Transverse colon (tissue), 4 donors: ENCODE data around the gene HIPK2. TPM values are rescaled to one million over a fixed set of nuclear protein-coding genes. Genes with fewer than 3 reads are reported as not detected.

Experiments
- DNase-seq: peaks from one replicate; pipeline ENCODE4 v3.0.0-alpha.2; 2019
- H3K27ac ChIP-seq, 4 donors: fragments of 200-600 bp; sonication (generic); 2 replicates each; pipeline ENCODE4 v1.5.1; 2016 to 2018; ENCODE audit warnings: inconsistent platforms in 4 of 4
- H3K27me3 ChIP-seq: fragments of 200-600 bp; sonication (generic); 2 replicates; pipeline ENCODE4 v1.5.1; 2017; ENCODE audit warnings: inconsistent platforms
- H3K36me3 ChIP-seq, 4 donors: fragments of 200-600 bp; sonication (generic); 2 replicates each; pipeline ENCODE4 v1.5.1; 2017 to 2019; ENCODE audit warnings: inconsistent platforms in 4 of 4
- H3K4me1 ChIP-seq, 4 donors: fragments of 200-600 bp; sonication (generic); 2 replicates each; pipeline ENCODE4 v1.5.1; 2017 to 2020; ENCODE audit warnings: inconsistent platforms in 4 of 4
- H3K4me3 ChIP-seq, 4 donors: fragments of 200-600 bp; sonication (generic); 1 replicate in 1 of 4; 2 replicates in 3 of 4; pipeline versions ENCODE4 v1.5.1 to v1.6.1; 2017 to 2019; ENCODE audit warnings: inconsistent platforms in 4 of 4
- H3K9me3 ChIP-seq, 2 donors: fragments of 200-600 bp; sonication (generic); 2 replicates each; pipeline ENCODE4 v1.5.1; 2017 to 2019; ENCODE audit warnings: inconsistent platforms in 2 of 2
- EP300 ChIP-seq: sonication (generic); formaldehyde crosslinking; IDR thresholded peaks from one replicate; pipeline ENCODE4 v1.6.1; 2017; ENCODE audit warnings: antibody characterized with exemption, low read depth
- POLR2A ChIP-seq: fragments of 450-650 bp; IDR thresholded peaks from one replicate; pipeline ENCODE4 v1.6.1; 2016; ENCODE audit warnings: antibody characterized with exemption, mild to moderate bottlenecking, moderate library complexity
- POLR2AphosphoS5 ChIP-seq, 3 donors: sonication (generic); formaldehyde crosslinking; IDR thresholded peaks; one replicate each; pipeline ENCODE4 v1.6.1; 2016; ENCODE audit warnings: antibody characterized with exemption in 3 of 3
- WGBS, 2 donors: methylation state at CpG; one replicate each; pipeline ENCODE4 v1.1.5; 2018; ENCODE audit warnings: low coverage in 1 of 2; 5-methylcytosine and 5-hydroxymethylcytosine counted together
- in situ Hi-C, 4 donors: fragments of 200-750 bp; cut with MboI; loops; one replicate each; pipeline versions ENCODE4 v1.15.0 to v1.15.1; 2017; ENCODE audit warnings: low sequenced_read_pairs in 3 of 4, low pct_ligation_motif_present in 1 of 4, low pct_unique_long_range_greater_than_20kb in 1 of 4
- intact Hi-C: fragments of 100-400 bp; cut with DNase I; formaldehyde crosslinking; loops from one replicate; pipeline ENCODE4 v1.15.1; 2023; ENCODE audit warnings: low total_unique reads
- total RNA-seq, 4 donors: library from RNA; depleted of rRNA; stranded (reverse); fragments of >200 nt; gene quantifications; one replicate each; pipeline ENCODE4 v1.1.0, GENCODE V29; 2016
- TF ChIP-seq, protein P1 (sequence below), 5 experiments: fragments of 200-600 bp in 3 of 5; fragments of 450-650 bp in 2 of 5; sonication (generic) in 3 of 5; IDR thresholded peaks; 1 replicate in 2 of 5; 2 replicates in 3 of 5; pipeline ENCODE4 v1.5.1; 2016 to 2017; ENCODE audit warnings: antibody characterized with exemption in 5 of 5, inconsistent platforms in 3 of 5, mild to moderate bottlenecking in 2 of 5, moderate library complexity in 1 of 5

HIPK2 gene
- total RNA-seq, result 10 to 100 TPM; 27.3 to 40.3 (median 33.6) TPM

- Histone ChIP-seq H3K9me3 (no peaks in the 10 kb centered on the region), H3K36me3 (no peaks in the 10 kb centered on the region), H3K4me1 (peaks cover 10 to 29% (median 21%) of the 10 kb centered on the region in 4 donors), H3K27ac (peak within 1 kb of the TSS; percentile 87 to 98 (median 96)), H3K4me3 (peak within 1 kb of the TSS; percentile 87 to 98 (median 95)), H3K27me3 (peaks cover 7% of the 10 kb centered on the region)
- no peak for TF ChIP-seq POLR2A
- TF ChIP-seq POLR2AphosphoS5 (IDR thresholded peaks at IDR 0.05), result no peak
- TF ChIP-seq, protein P1, sequence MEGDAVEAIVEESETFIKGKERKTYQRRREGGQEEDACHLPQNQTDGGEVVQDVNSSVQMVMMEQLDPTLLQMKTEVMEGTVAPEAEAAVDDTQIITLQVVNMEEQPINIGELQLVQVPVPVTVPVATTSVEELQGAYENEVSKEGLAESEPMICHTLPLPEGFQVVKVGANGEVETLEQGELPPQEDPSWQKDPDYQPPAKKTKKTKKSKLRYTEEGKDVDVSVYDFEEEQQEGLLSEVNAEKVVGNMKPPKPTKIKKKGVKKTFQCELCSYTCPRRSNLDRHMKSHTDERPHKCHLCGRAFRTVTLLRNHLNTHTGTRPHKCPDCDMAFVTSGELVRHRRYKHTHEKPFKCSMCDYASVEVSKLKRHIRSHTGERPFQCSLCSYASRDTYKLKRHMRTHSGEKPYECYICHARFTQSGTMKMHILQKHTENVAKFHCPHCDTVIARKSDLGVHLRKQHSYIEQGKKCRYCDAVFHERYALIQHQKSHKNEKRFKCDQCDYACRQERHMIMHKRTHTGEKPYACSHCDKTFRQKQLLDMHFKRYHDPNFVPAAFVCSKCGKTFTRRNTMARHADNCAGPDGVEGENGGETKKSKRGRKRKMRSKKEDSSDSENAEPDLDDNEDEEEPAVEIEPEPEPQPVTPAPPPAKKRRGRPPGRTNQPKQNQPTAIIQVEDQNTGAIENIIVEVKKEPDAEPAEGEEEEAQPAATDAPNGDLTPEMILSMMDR (IDR thresholded peaks at IDR 0.05), result no peak
- no peak for TF ChIP-seq EP300
- intact Hi-C loops (loop anchor here (10.0 kb wide), 2 partner anchors 73 to 133 kb away; no protein-coding TSS in a partner anchor), in situ Hi-C loops (loop anchor here in 2 of 4 donors (10.0 kb wide), 2 partner anchors 53 to 227 kb away; no protein-coding TSS in a partner anchor)
- DNase-seq, result peak; percentile 83
- 1 to 7% methylated on average over 3 to 54 of the region's 96 CpGs for WGBS, 2 donors
Observed at GRCh38 chr7:139777948-139778841, at the start of gene HIPK2. HIPK2 (minus strand) TSS chr7:139777998; CDS start chr7:139777623, 375 bp downstream.

GRCh38 chr7:139827042-139827441 lies 49.2 kb upstream of the HIPK2 start:
- Histone ChIP-seq H3K4me1 (peaks cover 0 to 22% (median 7%) of the 10 kb centered on the region in 4 donors), H3K27ac (no peak overlapping the region), H3K4me3 (no peak overlapping the region), H3K27me3 (no peaks in the 10 kb centered on the region), H3K9me3 (no peaks in the 10 kb centered on the region), H3K36me3 (no peaks in the 10 kb centered on the region)
- no peak for TF ChIP-seq EP300
- TF ChIP-seq POLR2AphosphoS5 (IDR thresholded peaks at IDR 0.05), result no peak
- TF ChIP-seq, protein P1 (IDR thresholded peaks at IDR 0.05), result no peak
- TF ChIP-seq POLR2A, result no peak
- in situ Hi-C loops, result no loop called here
- DNase-seq, result no peak
- intact Hi-C loops, result no loop called here

- no peak for TF ChIP-seq POLR2AphosphoS5 (IDR thresholded peaks at IDR 0.05)
- in situ Hi-C loops, result no loop called here
Observed at GRCh38 chr7:139825666-139826290, 48.0 kb upstream of the HIPK2 start.

DNA sequence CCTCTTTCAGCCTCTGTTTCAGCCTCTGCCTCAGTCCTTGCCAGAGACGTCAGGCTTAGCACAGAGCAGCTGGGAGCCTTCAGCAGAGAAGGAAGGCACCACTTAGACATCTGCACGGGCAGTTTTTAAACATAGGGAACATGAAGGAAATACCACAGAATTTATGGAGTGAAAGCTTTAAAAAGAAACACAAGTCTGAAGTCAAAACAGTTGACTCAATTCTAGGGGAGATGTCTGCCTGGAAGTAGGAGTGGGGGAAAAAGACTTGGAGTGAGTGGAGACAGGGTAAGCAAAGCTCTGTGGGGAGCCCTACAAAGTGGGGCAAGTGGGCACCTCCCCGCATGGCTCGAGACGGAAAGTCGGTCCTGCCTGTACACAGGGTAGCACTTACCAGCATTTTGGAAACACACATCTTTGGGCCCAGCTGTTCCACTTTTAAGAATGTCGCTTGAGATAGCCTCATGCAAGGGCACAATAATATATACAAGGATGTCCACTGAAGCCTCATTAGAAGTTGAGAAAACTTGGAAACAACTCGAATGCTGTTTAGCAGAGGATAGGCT lies 46.2 kb upstream of the HIPK2 start:
- intact Hi-C loops (no loop called here), in situ Hi-C loops (no loop called here)
- H3K4me1 ChIP-seq, result peaks cover 0 to 8% (median 2%) of the 10 kb centered on the region in 4 donors
- no peaks in the 10 kb centered on the region for H3K9me3 ChIP-seq
- peak in 2 of 3 donors; percentile 62 to 65 for TF ChIP-seq POLR2AphosphoS5 (IDR thresholded peaks at IDR 0.05)
- TF ChIP-seq EP300, result no peak
- no peak overlapping the region for H3K4me3 ChIP-seq
- DNase-seq, result no peak
- 50 to 68% methylated on average over 3 to 8 of the region's 8 CpGs for WGBS, 2 donors
- H3K36me3 ChIP-seq, result no peaks in the 10 kb centered on the region
- peak overlapping the region; percentile 7 to 48 (median 41) for H3K27ac ChIP-seq
- no peaks in the 10 kb centered on the region for H3K27me3 ChIP-seq

More at GRCh38 chr7:139825666-139826290, 48.0 kb upstream of the HIPK2 start:
- H3K4me1 ChIP-seq, result peaks cover 0 to 22% (median 7%) of the 10 kb centered on the region in 4 donors
- H3K27ac ChIP-seq, result peak overlapping the region in 1 of 4 donors; percentile 1
- H3K36me3 ChIP-seq, result no peaks in the 10 kb centered on the region
- DNase-seq, result no peak
- no peaks in the 10 kb centered on the region for H3K27me3 ChIP-seq
- H3K9me3 ChIP-seq, result no peaks in the 10 kb centered on the region
- intact Hi-C loops, result no loop called here
- H3K4me3 ChIP-seq, result no peak overlapping the region
- WGBS, 2 donors, result 65 to 78% methylated on average over 5 to 9 of the region's 9 CpGs

GRCh38 chr7:139822855-139823254 lies 45.1 kb upstream of the HIPK2 start:
- Histone ChIP-seq H3K36me3 (no peaks in the 10 kb centered on the region), H3K9me3 (no peaks in the 10 kb centered on the region), H3K4me3 (no peak overlapping the region), H3K27ac (no peak overlapping the region), H3K4me1 (no peaks in the 10 kb centered on the region), H3K27me3 (no peaks in the 10 kb centered on the region)
- WGBS, 2 donors, result 92 to 98% methylated on average over 8 to 9 of the region's 9 CpGs
- DNase-seq, result no peak
- TF ChIP-seq, protein P1 (IDR thresholded peaks at IDR 0.05), result no peak
- TF ChIP-seq EP300 (no peak), POLR2A (no peak), POLR2AphosphoS5 (IDR thresholded peaks at IDR 0.05) (no peak)
- in situ Hi-C loops (no loop called here), intact Hi-C loops (no loop called here)
